Erythroblast (primary cell): ENCODE data around the gene PPP1R13B.

Experiments used
- GATA1 ChIP-seq: IDR thresholded peaks from 2 replicates; pipeline ENCODE4 v1.6.1; 2011; ENCODE audit warnings: low read depth, mild to moderate bottlenecking, control low read depth, low read length, moderate library complexity
- POLR2A ChIP-seq: IDR thresholded peaks from 2 replicates; pipeline ENCODE4 v1.6.1; 2011; ENCODE audit warnings: mild to moderate bottlenecking, low read length

GRCh38 chr14:103859416-103860202 is 12.2 kb upstream of the PPP1R13B start:
- TF ChIP-seq POLR2A (no peak), GATA1 (no peak)
